ENCODE results near the gene SULT1C4. TPM values are rescaled to one million over a fixed set of nuclear protein-coding genes. Genes with fewer than 3 reads are reported as not detected.

Gene SULT1C4
- total RNA-seq, 3 donors from 2014 or later (not counting 1 experiment from before 2014, with no cell fraction given): not detected

DNA sequence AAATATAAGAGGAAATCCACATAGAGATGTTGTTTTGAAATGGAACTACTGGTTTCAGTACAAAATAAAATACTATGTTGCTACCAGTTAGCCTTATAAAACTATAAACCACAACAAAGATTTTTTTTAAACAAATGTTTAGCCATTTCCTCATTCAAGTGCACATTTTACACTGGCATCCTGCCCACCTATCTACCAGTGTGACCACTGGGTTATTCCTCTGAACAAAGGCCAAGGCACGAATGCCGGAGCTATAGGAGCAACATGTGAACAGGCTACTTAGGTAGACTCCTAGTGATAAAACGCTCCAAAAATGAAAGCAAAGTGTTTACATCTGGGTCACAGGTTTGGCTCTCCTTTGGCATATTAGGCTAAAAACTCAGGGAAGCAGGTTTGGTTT lies 31.8 kb upstream of the SULT1C4 start:
- Mint-ChIP-seq H3K4me3 (no peak overlapping the region), H3K27ac (no peak overlapping the region), H3K4me1 (no peaks in the 10 kb centered on the region), H3K36me3 (no peaks in the 10 kb centered on the region), H3K27me3 (ENCODE audit: low read depth in 2 of 2) (peaks cover 0 to 11% of the 10 kb centered on the region in 2 donors), H3K9me3 (peaks cover 0 to 3% of the 10 kb centered on the region in 2 donors)
- no peak for DNase-seq
- H3K4me1 ChIP-seq (ENCODE audit: control insufficient read depth, insufficient read depth, low read length): no peaks in the 10 kb centered on the region
- TF ChIP-seq, protein P1, sequence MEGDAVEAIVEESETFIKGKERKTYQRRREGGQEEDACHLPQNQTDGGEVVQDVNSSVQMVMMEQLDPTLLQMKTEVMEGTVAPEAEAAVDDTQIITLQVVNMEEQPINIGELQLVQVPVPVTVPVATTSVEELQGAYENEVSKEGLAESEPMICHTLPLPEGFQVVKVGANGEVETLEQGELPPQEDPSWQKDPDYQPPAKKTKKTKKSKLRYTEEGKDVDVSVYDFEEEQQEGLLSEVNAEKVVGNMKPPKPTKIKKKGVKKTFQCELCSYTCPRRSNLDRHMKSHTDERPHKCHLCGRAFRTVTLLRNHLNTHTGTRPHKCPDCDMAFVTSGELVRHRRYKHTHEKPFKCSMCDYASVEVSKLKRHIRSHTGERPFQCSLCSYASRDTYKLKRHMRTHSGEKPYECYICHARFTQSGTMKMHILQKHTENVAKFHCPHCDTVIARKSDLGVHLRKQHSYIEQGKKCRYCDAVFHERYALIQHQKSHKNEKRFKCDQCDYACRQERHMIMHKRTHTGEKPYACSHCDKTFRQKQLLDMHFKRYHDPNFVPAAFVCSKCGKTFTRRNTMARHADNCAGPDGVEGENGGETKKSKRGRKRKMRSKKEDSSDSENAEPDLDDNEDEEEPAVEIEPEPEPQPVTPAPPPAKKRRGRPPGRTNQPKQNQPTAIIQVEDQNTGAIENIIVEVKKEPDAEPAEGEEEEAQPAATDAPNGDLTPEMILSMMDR (IDR thresholded peaks at IDR 0.05): no peak
- intact Hi-C loops (cut with micrococcal nuclease): no loop called here
- H3K27ac ChIP-seq (ENCODE audit: low read length): no peak overlapping the region
- ATAC-seq: no peak
- H3K4me3 ChIP-seq (ENCODE audit: low read length): no peak overlapping the region
- 10% methylated on average over 3 of the region's 3 CpGs for WGBS (ENCODE audit: insufficient coverage)
- no peaks in the 10 kb centered on the region for H3K36me3 ChIP-seq (ENCODE audit: control insufficient read depth, insufficient read depth, low read length)
- no peaks in the 10 kb centered on the region for H3K9me3 ChIP-seq (ENCODE audit: control insufficient read depth, insufficient read depth, low read length)
- no peaks in the 10 kb centered on the region for H3K27me3 ChIP-seq (ENCODE audit: control insufficient read depth, insufficient read depth, low read length)

GRCh38 chr2:108346827-108347226 lies 30.9 kb upstream of the SULT1C4 start:
- Histone ChIP-seq H3K27me3 (ENCODE audit: control insufficient read depth, insufficient read depth, low read length) (no peaks in the 10 kb centered on the region), H3K4me3 (ENCODE audit: low read length) (no peak overlapping the region), H3K4me1 (ENCODE audit: control insufficient read depth, insufficient read depth, low read length) (no peaks in the 10 kb centered on the region), H3K36me3 (ENCODE audit: control insufficient read depth, insufficient read depth, low read length) (no peaks in the 10 kb centered on the region), H3K27ac (ENCODE audit: low read length) (no peak overlapping the region), H3K9me3 (ENCODE audit: control insufficient read depth, insufficient read depth, low read length) (no peaks in the 10 kb centered on the region)
- Mint-ChIP-seq H3K27ac (no peak overlapping the region), H3K36me3 (no peaks in the 10 kb centered on the region), H3K9me3 (peaks cover 0 to 3% of the 10 kb centered on the region in 2 donors), H3K4me3 (no peak overlapping the region), H3K27me3 (ENCODE audit: low read depth in 2 of 2) (peaks cover 0 to 11% of the 10 kb centered on the region in 2 donors), H3K4me1 (no peaks in the 10 kb centered on the region)
- intact Hi-C loops (cut with micrococcal nuclease): no loop called here
- 100% methylated on average over 1 of the region's 3 CpGs for WGBS (ENCODE audit: insufficient coverage)
- no peak for DNase-seq
- no peak for ATAC-seq
- TF ChIP-seq, protein P1 (IDR thresholded peaks at IDR 0.05): no peak

DNA sequence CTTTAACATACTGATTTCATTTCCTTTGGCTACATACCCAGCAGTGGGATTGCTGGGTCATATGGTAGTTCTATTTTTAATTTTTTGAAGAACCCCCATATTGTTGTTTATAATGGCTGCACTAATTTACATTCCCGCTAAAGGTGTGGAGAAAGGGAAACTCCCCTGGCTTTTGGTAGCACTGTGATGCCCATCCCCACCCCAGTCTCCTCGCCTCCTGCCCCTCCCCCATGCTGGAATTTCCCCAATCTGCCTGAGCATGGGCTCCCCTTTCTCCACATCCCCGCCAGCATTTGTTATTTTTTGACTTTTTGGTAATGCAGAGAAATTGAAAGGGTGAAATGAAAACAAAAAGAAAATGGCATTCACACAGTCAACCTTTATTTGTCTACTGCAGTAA lies 30.0 kb upstream of the SULT1C4 start:
- Mint-ChIP-seq H3K27ac (no peak overlapping the region), H3K4me1 (no peaks in the 10 kb centered on the region), H3K9me3 (no peaks in the 10 kb centered on the region), H3K36me3 (no peaks in the 10 kb centered on the region), H3K27me3 (ENCODE audit: low read depth in 2 of 2) (peaks cover 0 to 6% of the 10 kb centered on the region in 2 donors), H3K4me3 (no peak overlapping the region)
- Histone ChIP-seq H3K36me3 (ENCODE audit: control insufficient read depth, insufficient read depth, low read length) (no peaks in the 10 kb centered on the region), H3K9me3 (ENCODE audit: control insufficient read depth, insufficient read depth, low read length) (no peaks in the 10 kb centered on the region), H3K27me3 (ENCODE audit: control insufficient read depth, insufficient read depth, low read length) (no peaks in the 10 kb centered on the region), H3K4me3 (ENCODE audit: low read length) (no peak overlapping the region), H3K27ac (ENCODE audit: low read length) (no peak overlapping the region), H3K4me1 (ENCODE audit: control insufficient read depth, insufficient read depth, low read length) (no peaks in the 10 kb centered on the region)
- TF ChIP-seq, protein P1 (IDR thresholded peaks at IDR 0.05): no peak
- WGBS (ENCODE audit: insufficient coverage): 100% methylated on average over 1 of the region's 3 CpGs
- ATAC-seq (no peak), DNase-seq (no peak)
- intact Hi-C loops (cut with micrococcal nuclease): no loop called here

DNA sequence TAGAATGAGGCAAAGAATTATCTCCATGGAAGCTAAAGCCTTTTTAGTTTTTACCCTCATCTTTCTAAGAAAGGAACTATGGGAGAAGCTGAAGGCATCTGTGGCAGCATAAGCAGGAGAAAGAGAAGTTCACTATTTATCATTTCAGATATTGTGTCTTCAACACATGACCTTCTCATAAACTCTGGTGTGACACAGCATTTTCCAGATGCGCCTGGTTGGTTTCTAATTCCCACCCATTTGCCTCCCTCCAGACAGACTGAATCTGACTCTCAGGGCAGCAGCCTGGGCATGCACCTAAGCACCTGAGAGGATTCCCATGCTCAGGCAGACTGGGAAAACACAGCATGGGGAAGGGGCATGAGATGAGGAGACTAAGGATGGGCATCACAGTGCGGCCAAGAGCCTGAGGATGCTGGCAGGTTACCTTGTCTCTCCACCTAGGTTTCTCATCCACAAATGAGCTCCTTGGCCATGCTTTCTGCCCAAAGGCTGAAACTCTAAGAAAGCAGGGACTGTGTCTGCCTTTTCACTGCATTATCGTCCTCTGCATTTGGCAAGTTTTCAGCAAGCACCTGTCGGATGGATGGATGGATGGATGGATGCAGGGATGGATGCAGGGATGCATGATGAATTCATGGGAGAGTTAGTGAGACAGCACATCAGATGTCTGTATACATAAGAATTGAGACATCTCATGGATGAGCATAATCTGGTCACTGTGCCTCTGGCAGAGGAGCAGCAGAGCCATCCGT lies 28.8 kb upstream of the SULT1C4 start:
- no peaks in the 10 kb centered on the region for H3K4me1 Mint-ChIP-seq
- H3K36me3 ChIP-seq (ENCODE audit: control insufficient read depth, insufficient read depth, low read length): no peaks in the 10 kb centered on the region
- H3K27ac Mint-ChIP-seq: no peak overlapping the region
- no peaks in the 10 kb centered on the region for H3K9me3 ChIP-seq (ENCODE audit: control insufficient read depth, insufficient read depth, low read length)
- H3K36me3 Mint-ChIP-seq: no peaks in the 10 kb centered on the region
- intact Hi-C loops (cut with micrococcal nuclease): no loop called here
- no peak overlapping the region for H3K27ac ChIP-seq (ENCODE audit: low read length)
- H3K4me3 ChIP-seq (ENCODE audit: low read length): no peak overlapping the region
- H3K9me3 Mint-ChIP-seq: no peaks in the 10 kb centered on the region
- H3K4me3 Mint-ChIP-seq: no peak overlapping the region
- 84% methylated on average over 5 of the region's 5 CpGs for WGBS (ENCODE audit: insufficient coverage)
- no peak for DNase-seq
- H3K27me3 ChIP-seq (ENCODE audit: control insufficient read depth, insufficient read depth, low read length): no peaks in the 10 kb centered on the region
- no peak for ATAC-seq
- peaks cover 0 to under 1% of the 10 kb centered on the region in 2 donors for H3K27me3 Mint-ChIP-seq (ENCODE audit: low read depth in 2 of 2)
- TF ChIP-seq, protein P1 (IDR thresholded peaks at IDR 0.05): no peak
- H3K4me1 ChIP-seq (ENCODE audit: control insufficient read depth, insufficient read depth, low read length): no peaks in the 10 kb centered on the region

Data from natural killer cell (primary cell).